IgD-negative memory B cell (primary cell): ENCODE data around the gene MICAL2. TPM values are rescaled to one million over a fixed set of nuclear protein-coding genes. Genes with fewer than 3 reads are reported as not detected.

Experiments used
- H3K27ac Mint-ChIP-seq, 3 donors: one replicate each; pipeline ENCODE4 v1.8.0; 2020 to 2022; ENCODE audit warnings: mild to moderate bottlenecking in 3 of 3, mixed read lengths in 3 of 3, moderate library complexity in 1 of 3
- H3K27me3 Mint-ChIP-seq: one replicate; pipeline ENCODE4 v1.8.0; 2021; ENCODE audit warnings: mixed read lengths
- H3K36me3 Mint-ChIP-seq: one replicate; pipeline ENCODE4 v1.8.0; 2020; ENCODE audit warnings: mild to moderate bottlenecking, mixed read lengths
- H3K4me1 Mint-ChIP-seq, 3 donors: one replicate each; pipeline ENCODE4 v1.8.0; 2020 to 2022; ENCODE audit warnings: mixed read lengths in 3 of 3, mild to moderate bottlenecking in 1 of 3
- H3K4me3 Mint-ChIP-seq, 4 donors: one replicate each; pipeline ENCODE4 v1.8.0; 2020 to 2022; ENCODE audit warnings: mild to moderate bottlenecking in 4 of 4, mixed read lengths in 4 of 4, moderate library complexity in 3 of 4
- H3K9me3 Mint-ChIP-seq, 3 donors: one replicate each; pipeline ENCODE4 v1.8.0; 2020 to 2021; ENCODE audit warnings: mixed read lengths in 3 of 3, mild to moderate bottlenecking in 1 of 3
- polyA plus RNA-seq: library from polyadenylated mRNA; unstranded; fragments of 300-500 nt; fragmentation: Illumina TruSeq; gene quantifications from one replicate; pipeline ENCODE4 v1.2.3, GENCODE V29; 2021

MICAL2 gene
- polyA plus RNA-seq, 1 donor from 2014 or later, result 0.84 TPM

DNA sequence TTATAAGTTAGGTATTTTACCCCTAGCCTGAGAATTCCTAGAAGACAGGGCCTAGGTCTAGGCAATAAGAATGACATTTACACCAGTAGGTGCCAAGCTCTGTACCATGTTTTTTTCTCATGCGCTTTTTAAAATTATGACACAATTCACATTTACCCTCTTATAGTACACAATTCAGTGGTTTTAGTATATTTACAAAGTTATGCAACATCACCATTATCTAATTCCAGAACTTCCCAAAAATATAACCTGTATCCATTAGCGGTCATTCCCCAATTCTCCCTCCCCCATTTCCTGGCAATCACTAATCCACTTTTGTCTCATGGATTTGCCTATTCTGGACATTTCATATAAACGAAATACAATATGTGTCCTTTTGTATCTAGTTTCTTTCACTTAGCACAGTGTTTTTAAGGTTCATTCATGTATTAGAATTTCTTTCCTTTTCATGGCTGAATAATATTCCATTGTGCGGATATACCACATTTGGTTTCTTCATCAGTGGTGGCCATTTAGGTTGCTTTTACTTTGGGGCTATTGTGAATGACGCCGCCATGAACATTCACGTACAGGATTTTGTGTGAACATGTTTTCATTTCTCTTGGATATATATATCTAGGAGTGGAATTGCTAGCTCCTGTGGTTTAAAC is 92.4 kb downstream of the MICAL2 start:
- no peaks in the 10 kb centered on the region for H3K27me3 Mint-ChIP-seq
- no peaks in the 10 kb centered on the region for H3K4me1 Mint-ChIP-seq
- H3K27ac Mint-ChIP-seq, result no peak overlapping the region
- no peaks in the 10 kb centered on the region for H3K36me3 Mint-ChIP-seq
- no peak overlapping the region for H3K4me3 Mint-ChIP-seq
- H3K9me3 Mint-ChIP-seq, result peaks cover 0 to 3% (median 0%) of the 10 kb centered on the region in 3 donors

DNA sequence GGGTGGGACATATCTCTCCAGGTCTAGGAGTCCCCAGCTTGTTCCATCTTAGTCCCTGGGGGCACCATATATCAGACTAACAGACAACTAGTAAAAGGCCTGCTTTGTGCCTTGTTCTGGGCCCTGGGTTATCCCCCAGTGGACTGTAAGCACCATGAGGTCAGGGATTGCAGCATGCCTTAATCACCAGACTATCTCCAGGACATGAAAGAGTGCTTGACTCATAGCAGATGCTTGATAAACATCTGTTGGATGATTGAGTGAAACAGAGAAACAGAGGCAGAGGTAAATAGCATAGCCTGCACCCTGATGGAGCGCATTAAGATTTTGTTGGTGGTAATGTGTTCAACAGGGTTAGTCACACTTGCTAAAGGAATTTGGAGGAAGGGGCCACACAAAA is 94.1 kb downstream of the MICAL2 start:
- Mint-ChIP-seq H3K4me1 (no peaks in the 10 kb centered on the region), H3K27ac (no peak overlapping the region), H3K36me3 (no peaks in the 10 kb centered on the region), H3K9me3 (peaks cover 0 to 3% (median 0%) of the 10 kb centered on the region in 3 donors), H3K27me3 (no peaks in the 10 kb centered on the region), H3K4me3 (no peak overlapping the region)

DNA sequence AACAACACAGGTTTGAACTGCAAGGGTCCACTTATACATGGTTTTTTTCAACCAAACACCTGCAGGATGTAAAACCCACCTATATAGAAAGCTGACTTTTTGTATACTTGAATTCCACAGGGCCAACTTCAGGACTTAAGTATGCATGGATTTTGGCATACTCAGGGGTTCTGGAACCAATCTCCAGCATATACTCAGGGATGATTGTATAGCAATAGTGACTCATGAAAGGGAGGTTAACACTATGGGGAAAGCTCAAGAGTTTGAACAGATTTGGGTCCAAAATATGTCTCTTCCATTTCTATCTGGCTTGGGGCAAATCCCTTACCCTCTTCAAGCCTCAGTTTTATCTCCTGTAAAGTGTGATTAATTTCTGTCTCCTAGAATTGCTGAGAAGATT is 94.9 kb downstream of the MICAL2 start:
- no peaks in the 10 kb centered on the region for H3K4me1 Mint-ChIP-seq
- no peak overlapping the region for H3K4me3 Mint-ChIP-seq
- no peak overlapping the region for H3K27ac Mint-ChIP-seq
- H3K36me3 Mint-ChIP-seq, result no peaks in the 10 kb centered on the region
- H3K27me3 Mint-ChIP-seq, result no peaks in the 10 kb centered on the region
- peaks cover 0 to 3% (median 0%) of the 10 kb centered on the region in 3 donors for H3K9me3 Mint-ChIP-seq

DNA sequence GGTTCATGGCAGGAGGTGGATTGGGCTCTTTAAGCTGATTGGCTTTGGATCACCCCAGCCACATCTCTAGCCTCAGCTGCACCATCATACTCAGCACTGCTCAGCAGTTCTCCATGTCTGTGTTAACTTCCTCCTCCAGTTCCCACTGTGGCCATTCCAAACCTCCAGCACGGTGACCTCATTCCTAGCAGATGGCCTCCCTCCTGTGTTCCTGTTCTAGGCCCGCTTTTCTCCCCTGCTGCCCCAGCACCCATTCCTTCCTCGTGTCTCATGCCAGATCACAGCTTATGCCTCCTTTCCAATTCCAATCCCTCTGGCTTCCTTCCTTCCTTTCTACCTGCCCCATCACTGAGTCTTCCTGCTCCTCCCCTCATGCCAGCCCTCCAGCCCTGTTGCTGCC is 96.1 kb downstream of the MICAL2 start:
- H3K4me3 Mint-ChIP-seq, result no peak overlapping the region
- H3K4me1 Mint-ChIP-seq, result no peaks in the 10 kb centered on the region
- H3K9me3 Mint-ChIP-seq, result peaks cover 0 to 3% (median 0%) of the 10 kb centered on the region in 3 donors
- no peak overlapping the region for H3K27ac Mint-ChIP-seq
- H3K36me3 Mint-ChIP-seq, result no peaks in the 10 kb centered on the region
- H3K27me3 Mint-ChIP-seq, result peaks cover 1% of the 10 kb centered on the region

DNA sequence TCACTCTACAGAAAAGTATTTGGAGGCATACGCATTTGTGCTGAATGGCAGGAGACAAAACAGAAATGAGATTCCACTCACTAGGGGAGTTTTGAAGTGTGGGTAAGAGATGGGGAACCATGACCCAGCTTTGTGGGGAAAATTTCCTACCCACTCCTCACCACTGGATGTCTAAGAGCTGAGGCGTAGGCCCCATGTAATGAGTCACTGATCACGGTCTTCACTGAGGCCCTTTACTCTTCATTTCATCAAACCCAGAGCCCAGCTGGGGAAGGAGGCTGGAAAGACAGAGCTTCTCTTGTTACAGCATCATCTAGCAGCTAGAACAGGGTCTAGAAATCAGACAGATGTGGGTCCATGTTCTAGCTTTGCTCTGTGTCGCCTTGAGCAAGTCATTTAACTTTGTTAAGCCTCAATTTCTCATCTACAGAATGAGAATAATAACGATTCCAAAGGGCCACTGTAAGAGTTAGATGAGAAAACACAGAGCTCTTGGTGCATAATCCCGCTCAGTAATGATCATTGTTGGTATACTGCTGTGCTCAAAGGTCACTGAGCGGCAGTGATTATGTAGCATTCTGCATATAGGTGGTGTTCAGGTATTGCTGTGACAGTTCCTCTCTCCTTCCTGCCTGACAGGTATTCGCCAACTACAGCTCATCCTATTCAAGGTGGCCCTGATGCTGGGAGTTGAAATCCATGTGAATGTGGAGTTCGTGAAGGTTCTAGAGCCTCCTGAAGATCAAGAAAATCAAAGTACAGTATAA is 97.2 kb downstream of the MICAL2 start:
- peaks cover 1% of the 10 kb centered on the region for H3K27me3 Mint-ChIP-seq
- no peaks in the 10 kb centered on the region for H3K4me1 Mint-ChIP-seq
- H3K9me3 Mint-ChIP-seq, result peaks cover 0 to 3% (median 0%) of the 10 kb centered on the region in 3 donors
- H3K27ac Mint-ChIP-seq, result no peak overlapping the region
- H3K4me3 Mint-ChIP-seq, result no peak overlapping the region
- H3K36me3 Mint-ChIP-seq, result no peaks in the 10 kb centered on the region

DNA sequence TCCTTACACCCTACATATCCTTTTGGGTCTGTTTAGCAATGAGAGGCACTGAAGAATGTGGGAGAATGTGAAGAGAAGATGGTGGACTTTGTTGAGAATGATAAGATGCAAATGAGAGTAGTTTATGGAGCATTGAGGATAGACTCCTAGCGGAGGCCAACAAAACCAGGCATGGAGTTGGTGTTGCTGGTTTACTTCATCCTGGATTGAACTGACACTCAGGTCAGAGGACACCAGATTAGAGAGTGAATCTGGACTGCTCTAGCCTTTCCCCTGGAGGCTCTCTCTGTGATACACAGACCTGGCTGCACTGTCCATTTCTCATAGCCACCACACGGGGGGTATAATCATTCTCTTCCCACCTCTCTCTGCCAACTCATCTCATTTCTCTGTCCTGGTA is 98.7 kb downstream of the MICAL2 start:
- Mint-ChIP-seq H3K4me1 (no peaks in the 10 kb centered on the region), H3K4me3 (no peak overlapping the region), H3K27ac (no peak overlapping the region), H3K9me3 (no peaks in the 10 kb centered on the region), H3K27me3 (peaks cover 1% of the 10 kb centered on the region), H3K36me3 (no peaks in the 10 kb centered on the region)

DNA sequence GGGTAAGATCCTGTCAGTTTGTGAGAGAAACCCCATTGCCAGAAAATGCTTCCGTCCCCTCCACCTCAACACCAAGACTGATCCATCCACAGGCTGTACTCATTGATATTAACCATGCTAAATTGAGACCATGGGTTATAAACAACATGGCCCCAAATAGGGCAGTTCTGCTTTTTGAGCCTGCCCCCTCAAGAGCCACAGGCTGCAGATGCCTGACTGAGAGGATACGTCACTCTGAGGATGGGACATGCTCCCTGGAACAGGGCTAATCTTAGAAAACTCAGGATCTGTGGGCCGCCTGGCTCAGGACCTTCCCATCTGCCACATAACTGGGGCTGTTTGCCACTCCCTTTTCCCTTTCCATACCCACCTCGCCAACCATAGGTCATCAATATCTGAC is 99.8 kb downstream of the MICAL2 start:
- Mint-ChIP-seq H3K9me3 (no peaks in the 10 kb centered on the region), H3K4me1 (no peaks in the 10 kb centered on the region), H3K27ac (no peak overlapping the region), H3K4me3 (no peak overlapping the region), H3K36me3 (no peaks in the 10 kb centered on the region), H3K27me3 (peaks cover 1% of the 10 kb centered on the region)

DNA sequence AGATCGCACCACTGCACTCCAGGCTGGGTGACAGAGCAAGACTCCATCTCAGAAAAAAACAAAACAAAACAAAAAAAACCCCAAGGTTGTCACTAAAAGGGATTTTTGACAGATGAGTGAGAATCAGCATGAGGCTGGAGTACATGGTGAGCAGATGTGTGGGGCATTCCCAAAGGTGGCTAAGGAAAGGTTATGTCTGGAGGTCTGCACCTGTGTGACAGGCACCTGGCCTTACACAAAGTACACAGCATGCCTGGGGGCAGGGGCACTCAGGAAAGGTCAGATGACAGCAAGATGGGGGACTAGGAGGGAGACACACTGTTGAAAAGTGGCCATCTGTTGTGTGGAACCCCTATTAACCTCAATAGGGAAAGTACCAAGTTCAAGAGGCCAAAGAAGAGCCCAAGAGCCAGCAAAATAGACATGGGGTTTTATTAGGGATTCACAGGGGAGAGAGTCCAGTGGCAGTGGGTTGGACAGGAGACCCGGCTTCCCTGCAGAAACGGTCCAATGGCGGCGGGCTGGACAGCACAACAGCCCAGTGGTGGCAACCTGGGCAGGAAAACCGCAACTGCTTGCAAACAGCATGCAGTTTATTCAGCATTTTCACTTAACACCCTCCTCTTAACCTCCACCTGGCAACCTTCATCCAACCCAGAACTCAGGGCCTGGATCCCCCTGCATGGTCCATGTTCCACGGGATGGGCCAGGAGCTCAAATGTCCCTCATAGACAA is 101.1 kb downstream of the MICAL2 start:
- H3K36me3 Mint-ChIP-seq, result no peaks in the 10 kb centered on the region
- peaks cover 5% of the 10 kb centered on the region for H3K27me3 Mint-ChIP-seq
- H3K4me3 Mint-ChIP-seq, result no peak overlapping the region
- H3K4me1 Mint-ChIP-seq, result no peaks in the 10 kb centered on the region
- no peaks in the 10 kb centered on the region for H3K9me3 Mint-ChIP-seq
- H3K27ac Mint-ChIP-seq, result no peak overlapping the region

DNA sequence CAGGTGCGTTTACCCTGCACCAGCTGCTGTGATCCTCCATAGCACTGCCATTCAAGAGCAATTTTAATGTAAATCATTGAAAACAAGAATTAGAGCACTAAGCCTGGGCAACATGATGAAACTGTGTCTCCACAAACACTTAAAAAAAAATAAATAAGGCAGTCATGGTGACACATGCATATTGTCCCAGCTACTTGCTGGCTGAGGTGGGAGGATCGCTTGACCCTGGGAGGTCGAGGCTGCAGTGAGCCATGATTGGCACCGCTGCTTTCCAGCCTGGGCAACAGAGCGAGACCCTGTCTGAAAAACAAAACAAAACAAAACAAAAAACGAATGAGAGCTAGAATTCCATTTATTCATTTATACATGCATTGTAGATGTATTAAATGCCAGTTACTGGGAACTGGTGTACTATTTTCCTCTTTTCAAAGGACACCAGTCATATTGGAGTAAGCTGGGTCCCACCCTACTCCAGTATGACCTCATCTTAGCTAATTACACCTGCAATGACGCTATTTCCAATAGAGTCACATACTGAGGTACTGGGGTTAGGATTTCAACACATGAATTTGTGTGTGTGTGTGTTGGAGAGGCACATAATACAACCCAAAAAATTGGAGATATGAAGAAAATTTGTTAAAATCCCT is 101.9 kb downstream of the MICAL2 start:
- Mint-ChIP-seq H3K27me3 (peaks cover 7% of the 10 kb centered on the region), H3K4me1 (no peaks in the 10 kb centered on the region), H3K4me3 (no peak overlapping the region), H3K9me3 (no peaks in the 10 kb centered on the region), H3K27ac (no peak overlapping the region), H3K36me3 (no peaks in the 10 kb centered on the region)

DNA sequence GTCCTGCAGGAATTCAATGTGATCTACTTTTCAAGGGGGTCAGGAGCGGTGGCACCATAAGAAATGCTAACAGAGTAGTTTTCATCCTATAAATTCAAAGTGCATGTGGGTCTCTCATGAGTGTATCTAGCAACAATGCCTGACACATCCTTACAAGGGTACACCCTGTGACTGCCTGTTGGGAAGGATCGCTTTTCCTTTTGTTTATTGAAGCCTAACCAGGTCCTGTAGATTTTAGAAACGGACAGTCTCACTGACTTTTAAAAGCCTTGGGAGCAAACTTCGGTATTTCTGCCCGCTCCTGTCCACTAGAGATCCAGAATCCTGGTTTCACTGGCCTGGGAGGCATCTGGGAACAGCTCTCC is 102.4 kb downstream of the MICAL2 start:
- H3K4me3 Mint-ChIP-seq, result no peak overlapping the region
- H3K27me3 Mint-ChIP-seq, result peaks cover 8% of the 10 kb centered on the region
- no peak overlapping the region for H3K27ac Mint-ChIP-seq
- H3K36me3 Mint-ChIP-seq, result no peaks in the 10 kb centered on the region
- H3K9me3 Mint-ChIP-seq, result no peaks in the 10 kb centered on the region
- no peaks in the 10 kb centered on the region for H3K4me1 Mint-ChIP-seq

DNA sequence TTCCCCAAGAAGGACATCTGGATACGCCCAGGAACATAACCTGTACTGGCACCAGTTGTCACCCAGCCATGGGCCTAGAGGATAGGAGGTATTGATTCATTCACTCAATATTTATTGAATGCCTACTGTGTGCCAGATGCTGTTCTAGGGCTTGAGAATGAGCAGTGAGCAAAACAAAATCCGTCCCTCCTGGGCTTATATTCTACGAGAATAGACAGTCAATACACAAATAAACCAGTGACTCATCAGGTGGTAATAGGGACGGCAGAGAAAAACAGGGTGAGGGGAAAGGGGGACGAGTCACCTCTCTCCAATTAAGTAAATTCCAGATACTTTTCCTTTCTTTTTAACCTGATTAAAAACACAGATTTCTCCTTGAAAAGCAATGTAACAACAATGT is 103.5 kb downstream of the MICAL2 start:
- Mint-ChIP-seq H3K27me3 (peaks cover 15% of the 10 kb centered on the region), H3K4me3 (no peak overlapping the region), H3K9me3 (no peaks in the 10 kb centered on the region), H3K4me1 (peaks cover 0 to 2% (median 0%) of the 10 kb centered on the region in 3 donors), H3K36me3 (no peaks in the 10 kb centered on the region), H3K27ac (no peak overlapping the region)

DNA sequence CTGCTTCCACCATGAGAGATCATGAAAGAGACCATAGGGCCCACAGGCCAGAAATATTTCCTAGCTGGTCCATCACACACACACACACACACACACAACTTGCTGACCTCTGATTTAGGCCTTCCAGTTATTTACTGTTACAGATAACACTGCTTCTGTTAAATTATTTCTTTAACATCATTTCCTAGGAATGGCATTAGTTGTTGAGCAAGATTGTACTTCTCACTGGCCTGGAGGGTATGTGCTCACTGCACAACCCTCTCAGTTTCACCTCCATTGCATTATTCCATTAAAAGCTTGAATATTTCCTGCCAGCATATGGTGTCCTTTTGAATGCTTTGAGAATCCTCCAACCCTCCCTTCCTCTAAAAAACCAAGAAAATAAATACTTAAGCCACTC is 104.4 kb downstream of the MICAL2 start:
- Mint-ChIP-seq H3K9me3 (no peaks in the 10 kb centered on the region), H3K36me3 (peaks cover 1% of the 10 kb centered on the region), H3K4me3 (no peak overlapping the region), H3K4me1 (peaks cover 0 to 2% (median 0%) of the 10 kb centered on the region in 3 donors), H3K27me3 (peaks cover 16% of the 10 kb centered on the region), H3K27ac (no peak overlapping the region)

DNA sequence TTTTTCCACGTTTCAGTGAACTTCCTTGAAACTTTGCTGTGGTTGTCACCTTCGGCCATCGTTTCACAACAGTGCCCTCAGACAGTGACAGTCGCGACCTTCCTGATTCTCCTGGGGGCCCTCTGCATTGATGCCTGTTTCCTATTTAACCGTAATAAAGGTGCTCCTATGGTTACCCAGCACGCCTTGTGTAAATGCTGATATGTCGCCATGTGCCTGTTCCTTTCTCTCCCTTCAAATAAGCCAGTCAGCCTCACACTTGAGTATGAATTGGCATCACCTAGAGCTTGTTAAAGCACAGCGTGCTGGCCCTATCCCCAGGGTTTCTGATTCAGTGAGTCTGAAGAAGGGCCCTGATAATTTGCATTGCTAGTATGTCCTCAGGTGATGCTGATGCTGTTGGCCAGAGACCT is 104.8 kb downstream of the MICAL2 start:
- Mint-ChIP-seq H3K27me3 (peaks cover 16% of the 10 kb centered on the region), H3K4me1 (peaks cover 0 to 2% (median 0%) of the 10 kb centered on the region in 3 donors), H3K9me3 (no peaks in the 10 kb centered on the region), H3K27ac (no peak overlapping the region), H3K4me3 (no peak overlapping the region), H3K36me3 (peaks cover 1% of the 10 kb centered on the region)

DNA sequence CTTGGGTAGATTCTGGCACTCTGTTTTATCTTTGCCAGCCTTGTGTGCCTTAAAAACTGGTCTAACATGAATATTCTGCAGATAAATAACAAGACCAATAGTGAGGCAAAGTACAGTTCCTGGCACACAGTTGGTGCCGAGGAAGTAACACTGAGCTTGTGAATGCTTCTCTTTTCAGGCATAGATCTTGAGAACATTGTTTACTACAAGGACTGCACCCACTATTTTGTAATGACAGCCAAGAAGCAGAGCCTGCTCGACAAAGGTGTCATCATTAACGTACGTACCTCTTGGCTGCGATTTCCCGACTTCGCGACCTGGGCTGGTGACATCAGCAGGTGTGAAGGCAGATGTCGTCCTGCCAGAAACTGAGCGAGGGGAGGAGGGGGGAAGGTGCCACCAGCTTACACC is 105.7 kb downstream of the MICAL2 start:
- Mint-ChIP-seq H3K36me3 (peaks cover 1% of the 10 kb centered on the region), H3K27ac (no peak overlapping the region), H3K4me3 (no peak overlapping the region), H3K9me3 (no peaks in the 10 kb centered on the region), H3K4me1 (peaks cover 0 to 2% (median 0%) of the 10 kb centered on the region in 3 donors), H3K27me3 (peaks cover 16% of the 10 kb centered on the region)
